Fibroblast of lung (primary cell): ENCODE results near the gene TM4SF1. TPM values are rescaled to one million over a fixed set of nuclear protein-coding genes. Genes with fewer than 3 reads are reported as not detected.

Source experiments
- DNase-seq, 2 donors: peaks; one replicate each; pipeline versions ENCODE4 v3.0.0 to v3.0.0-alpha.2; 2010; ENCODE audit warnings: low read depth in 2 of 2
- H2AFZ ChIP-seq: 2 replicates; pipeline ENCODE4 v1.5.1; 2012; ENCODE audit warnings: low read length, control low read depth, inconsistent platforms
- H3K27ac ChIP-seq: 2 replicates; pipeline ENCODE4 v1.5.1; 2011; ENCODE audit warnings: low read length, control low read depth; ENCODE audit not compliant: insufficient read depth
- H3K27me3 ChIP-seq: 2 replicates; pipeline ENCODE4 v1.5.1; 2011; ENCODE audit warnings: mild to moderate bottlenecking, low read length; ENCODE audit not compliant: control insufficient read depth, insufficient read depth
- H3K36me3 ChIP-seq: 2 replicates; pipeline ENCODE4 v1.5.1; 2011; ENCODE audit warnings: low read length; ENCODE audit not compliant: control insufficient read depth, insufficient read depth
- H3K4me1 ChIP-seq: 2 replicates; pipeline ENCODE4 v1.5.1; 2011; ENCODE audit warnings: low read length; ENCODE audit not compliant: control insufficient read depth, insufficient read depth; ENCODE audit errors: extremely low read depth
- H3K4me2 ChIP-seq: 2 replicates; pipeline ENCODE4 v1.5.1; 2011; ENCODE audit warnings: low read length, control low read depth; ENCODE audit not compliant: insufficient read depth; ENCODE audit errors: extremely low read depth
- H3K4me3 ChIP-seq, 4 experiments: fragments of 200-600 bp in 1 of 4; sonication (generic) in 1 of 4; replicated peaks in 1 of 4; 2 replicates each; pipeline ENCODE4 v1.5.1; 2011 to 2016; ENCODE audit warnings: low read length in 4 of 4, low read depth in 3 of 4, mild to moderate bottlenecking in 3 of 4, control low read depth in 2 of 4, inconsistent platforms in 1 of 4, mixed read lengths in 1 of 4; ENCODE audit not compliant: insufficient read depth in 1 of 4; ENCODE audit errors: control extremely low read depth in 1 of 4
- H3K79me2 ChIP-seq: 2 replicates; pipeline ENCODE4 v1.5.1; 2012; ENCODE audit warnings: mild to moderate bottlenecking, low read length, inconsistent platforms; ENCODE audit not compliant: control insufficient read depth, insufficient read depth
- H3K9ac ChIP-seq: 2 replicates; pipeline ENCODE4 v1.5.1; 2011; ENCODE audit warnings: mild to moderate bottlenecking, low read length, control low read depth; ENCODE audit not compliant: insufficient read depth
- H3K9me3 ChIP-seq: 2 replicates; pipeline ENCODE4 v1.5.1; 2012; ENCODE audit warnings: low read depth, low read length; ENCODE audit not compliant: control insufficient read depth, insufficient read depth
- H4K20me1 ChIP-seq: 2 replicates; pipeline ENCODE4 v1.5.1; 2011; ENCODE audit warnings: low read length; ENCODE audit not compliant: control insufficient read depth, insufficient read depth; ENCODE audit errors: extremely low read depth
- EZH2 ChIP-seq: IDR thresholded peaks from 2 replicates; pipeline ENCODE4 v1.5.1; 2012; ENCODE audit warnings: low read length, control low read depth, mild to moderate bottlenecking; ENCODE audit errors: missing control alignments
- polyA plus RNA-seq, 2 donors: library from polyadenylated mRNA; depleted of rRNA in 1 of 2; stranded (reverse) in 1 of 2; unstranded in 1 of 2; fragments of >200 nt; gene quantifications; 2 replicates each; pipeline ENCODE4 v1.2.1, GENCODE V29; 2011 to 2012; ENCODE audit warnings: missing spikeins in 1 of 2
- total RNA-seq: library from RNA; depleted of rRNA; stranded (reverse); fragments of >200 nt; gene quantifications from 2 replicates; pipeline ENCODE4 v1.2.1, GENCODE V29; 2014
- TF ChIP-seq, protein P1 (sequence below), 2 donors: IDR thresholded peaks in 1 of 2; conservative IDR thresholded peaks in 1 of 2; 1 replicate in 1 of 2; 2 replicates in 1 of 2; pipeline ENCODE4 v1.5.1; 2011 to 2012; ENCODE audit warnings: low read length in 2 of 2, control low read depth in 1 of 2, inconsistent platforms in 1 of 2, low read depth in 1 of 2, mild to moderate bottlenecking in 1 of 2

Gene TM4SF1
- total and polyA plus RNA-seq, 2 donors (not counting 1 experiment from before 2014, with no cell fraction given), result 353 to 423 TPM

DNA sequence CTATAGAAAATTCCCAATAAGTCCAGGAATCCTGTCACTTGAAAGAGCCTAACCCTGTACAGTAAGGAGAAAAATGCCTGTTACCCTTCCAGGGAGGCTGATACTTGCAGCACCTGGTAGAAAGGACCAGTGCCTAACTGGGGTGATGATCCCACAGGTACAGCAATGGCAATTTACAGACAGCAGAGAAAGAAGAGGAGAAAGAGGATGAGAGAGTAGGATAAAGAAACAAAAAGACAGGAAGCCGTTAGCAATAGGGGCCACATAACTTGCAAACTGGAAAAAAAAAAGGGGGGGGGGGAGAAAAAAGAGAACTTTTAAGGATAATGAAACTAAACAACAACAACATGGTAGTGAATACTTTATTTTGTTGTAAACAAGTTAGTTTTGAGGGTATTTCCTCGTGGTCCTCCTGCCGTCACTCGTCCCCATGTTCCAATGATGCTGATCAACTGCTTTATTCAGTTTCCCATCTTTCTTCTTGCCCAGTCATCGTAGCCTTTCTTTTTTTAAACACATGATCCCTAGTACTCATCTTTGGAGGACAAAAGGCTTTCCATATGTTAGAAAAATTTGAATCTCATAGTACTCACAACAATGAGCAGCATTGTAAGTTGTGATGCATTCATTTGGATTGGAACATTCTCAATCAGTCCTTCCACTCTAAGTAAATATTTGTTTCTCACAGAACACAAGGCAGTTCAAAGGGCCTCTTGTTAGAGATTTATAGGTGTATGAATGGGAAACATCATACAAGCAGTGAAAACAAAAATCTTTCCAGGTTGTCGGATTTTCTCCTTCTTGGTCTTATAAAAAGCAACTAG lies 8.6 kb downstream of the TM4SF1 start:
- peaks cover 18% of the 10 kb centered on the region for H3K4me1 ChIP-seq
- H3K27ac ChIP-seq, result no peak overlapping the region
- H3K9me3 ChIP-seq, result no peaks in the 10 kb centered on the region
- no peak for DNase-seq
- H3K4me2 ChIP-seq, result no peak overlapping the region
- TF ChIP-seq, protein P1, sequence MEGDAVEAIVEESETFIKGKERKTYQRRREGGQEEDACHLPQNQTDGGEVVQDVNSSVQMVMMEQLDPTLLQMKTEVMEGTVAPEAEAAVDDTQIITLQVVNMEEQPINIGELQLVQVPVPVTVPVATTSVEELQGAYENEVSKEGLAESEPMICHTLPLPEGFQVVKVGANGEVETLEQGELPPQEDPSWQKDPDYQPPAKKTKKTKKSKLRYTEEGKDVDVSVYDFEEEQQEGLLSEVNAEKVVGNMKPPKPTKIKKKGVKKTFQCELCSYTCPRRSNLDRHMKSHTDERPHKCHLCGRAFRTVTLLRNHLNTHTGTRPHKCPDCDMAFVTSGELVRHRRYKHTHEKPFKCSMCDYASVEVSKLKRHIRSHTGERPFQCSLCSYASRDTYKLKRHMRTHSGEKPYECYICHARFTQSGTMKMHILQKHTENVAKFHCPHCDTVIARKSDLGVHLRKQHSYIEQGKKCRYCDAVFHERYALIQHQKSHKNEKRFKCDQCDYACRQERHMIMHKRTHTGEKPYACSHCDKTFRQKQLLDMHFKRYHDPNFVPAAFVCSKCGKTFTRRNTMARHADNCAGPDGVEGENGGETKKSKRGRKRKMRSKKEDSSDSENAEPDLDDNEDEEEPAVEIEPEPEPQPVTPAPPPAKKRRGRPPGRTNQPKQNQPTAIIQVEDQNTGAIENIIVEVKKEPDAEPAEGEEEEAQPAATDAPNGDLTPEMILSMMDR (conservative IDR thresholded peaks at IDR 0.05 in 1 of 2, IDR thresholded peaks at IDR 0.05 in 1 of 2; ENCODE audit: low read depth in 1 of 2, low read length in 2 of 2), result no peak
- TF ChIP-seq EZH2, result no peak
- H3K9ac ChIP-seq, result no peak overlapping the region
- H4K20me1 ChIP-seq, result no peaks in the 10 kb centered on the region
- peaks cover 12% of the 10 kb centered on the region for H3K36me3 ChIP-seq
- H2AFZ ChIP-seq, result no peak overlapping the region
- H3K4me3 ChIP-seq, result no peak overlapping the region
- no peaks in the 10 kb centered on the region for H3K27me3 ChIP-seq
- peaks cover 12% of the 10 kb centered on the region for H3K79me2 ChIP-seq

DNA sequence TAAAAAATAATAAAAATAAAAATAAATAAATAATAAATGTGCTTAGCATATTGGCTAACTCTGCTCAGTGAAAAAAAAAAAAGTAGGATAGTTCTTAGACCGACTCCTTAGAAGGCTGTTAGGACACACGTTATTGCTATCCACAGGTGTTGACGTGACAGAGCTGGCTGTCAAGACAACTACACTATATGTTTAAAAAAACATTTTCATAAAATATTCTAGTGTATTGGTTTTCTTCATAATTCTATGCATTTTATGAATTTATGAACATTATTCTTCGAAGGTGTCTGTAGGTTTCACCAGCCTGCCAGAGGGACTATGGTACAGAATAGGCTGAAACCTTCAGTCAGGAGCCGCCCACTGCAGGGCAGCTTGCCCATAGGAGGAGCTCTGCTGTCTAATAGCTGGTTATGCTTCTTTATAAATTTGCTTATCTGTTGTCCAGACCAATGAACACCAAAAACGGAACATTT lies 9.2 kb downstream of the TM4SF1 start:
- Histone ChIP-seq H2AFZ (no peak overlapping the region), H4K20me1 (no peaks in the 10 kb centered on the region), H3K9ac (no peak overlapping the region), H3K4me1 (peaks cover 18% of the 10 kb centered on the region), H3K9me3 (no peaks in the 10 kb centered on the region), H3K79me2 (peaks cover 8% of the 10 kb centered on the region), H3K36me3 (peaks cover 12% of the 10 kb centered on the region), H3K27me3 (no peaks in the 10 kb centered on the region), H3K27ac (no peak overlapping the region), H3K4me3 (no peak overlapping the region), H3K4me2 (no peak overlapping the region)
- no peak for TF ChIP-seq EZH2
- TF ChIP-seq, protein P1 (conservative IDR thresholded peaks at IDR 0.05 in 1 of 2, IDR thresholded peaks at IDR 0.05 in 1 of 2; ENCODE audit: low read depth in 1 of 2, low read length in 2 of 2), result peak in 1 of 2 donors; percentile 5
- DNase-seq, result peak in 1 of 2 donors; percentile 17

DNA sequence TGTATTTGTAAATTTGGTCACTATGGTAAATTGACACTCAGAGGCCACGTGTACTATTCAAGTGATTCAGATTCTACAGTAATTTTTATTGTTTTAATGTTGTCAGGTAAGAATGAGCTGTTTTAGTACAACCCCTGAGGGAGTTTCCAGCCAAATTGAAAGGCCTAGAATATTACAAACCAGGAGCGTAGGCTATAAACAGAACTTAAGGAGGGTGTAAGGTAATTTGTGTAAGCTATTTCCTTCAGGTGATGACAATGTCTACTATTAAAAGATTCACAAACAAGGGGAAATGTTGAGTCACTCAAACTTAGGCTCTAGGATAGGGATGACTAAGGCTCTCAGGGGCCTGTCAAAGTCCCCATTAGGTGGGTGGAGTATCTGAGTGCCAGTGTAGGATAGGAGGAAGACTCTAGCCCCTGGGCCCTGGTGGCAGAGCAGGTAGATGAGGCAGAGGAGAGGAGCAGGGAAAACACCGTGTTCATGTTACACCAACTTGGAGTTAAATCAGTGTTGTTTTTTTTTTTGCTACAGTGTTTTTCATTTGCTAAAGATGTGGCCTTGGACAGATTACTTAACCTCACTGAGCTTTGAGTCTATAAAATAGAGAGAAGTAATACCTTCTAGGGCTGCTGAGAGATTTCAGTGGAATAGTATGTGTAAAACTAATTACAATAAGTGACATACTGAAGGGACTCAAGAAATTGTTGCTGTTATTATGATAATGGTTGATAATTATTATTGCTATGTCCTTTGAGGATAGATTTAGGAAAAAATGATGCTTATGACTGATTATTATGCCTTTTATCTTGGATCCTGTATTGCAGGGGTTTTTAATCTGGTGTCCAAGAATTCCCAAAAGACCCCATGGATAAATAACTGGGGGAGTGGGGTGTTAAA lies 10.3 kb downstream of the TM4SF1 start:
- Histone ChIP-seq H3K27me3 (no peaks in the 10 kb centered on the region), H3K36me3 (peaks cover 9% of the 10 kb centered on the region), H4K20me1 (no peaks in the 10 kb centered on the region), H3K4me3 (no peak overlapping the region), H3K27ac (no peak overlapping the region), H3K9me3 (no peaks in the 10 kb centered on the region), H3K9ac (no peak overlapping the region), H3K4me2 (no peak overlapping the region), H3K79me2 (peaks cover 2% of the 10 kb centered on the region), H2AFZ (no peak overlapping the region), H3K4me1 (peaks cover 13% of the 10 kb centered on the region)
- no peak for TF ChIP-seq EZH2
- TF ChIP-seq, protein P1 (conservative IDR thresholded peaks at IDR 0.05 in 1 of 2, IDR thresholded peaks at IDR 0.05 in 1 of 2; ENCODE audit: low read depth in 1 of 2, low read length in 2 of 2), result no peak
- peak in 1 of 2 donors; percentile 75 for DNase-seq
